HepG2 (cell line): ENCODE results near the gene RFC1. TPM values are rescaled to one million over a fixed set of nuclear protein-coding genes. Genes with fewer than 3 reads are reported as not detected.

Experiments
- ARID2 ChIP-seq: sonication (generic); formaldehyde crosslinking; IDR thresholded peaks from 2 replicates; pipeline ENCODE4 v1.8.1; 2022; ENCODE audit warnings: mild to moderate bottlenecking, missing genetic modification reagents, borderline replicate concordance
- ARID3A ChIP-seq: IDR thresholded peaks from 2 replicates; pipeline ENCODE4 v1.6.1; 2012; ENCODE audit warnings: low read depth, low read length, improper control_type of control experiment
- ATF1 ChIP-seq: IDR thresholded peaks from 2 replicates; pipeline ENCODE4 v1.6.1; 2016; ENCODE audit warnings: mild to moderate bottlenecking, control low read depth
- MED1 ChIP-seq: sonication (generic); formaldehyde crosslinking; IDR thresholded peaks from 2 replicates; pipeline ENCODE4 v1.4.0; 2020; ENCODE audit warnings: missing genetic modification reagents
- MYC ChIP-seq: sonication (generic); formaldehyde crosslinking; IDR thresholded peaks from 2 replicates; pipeline ENCODE4 v1.9.0; 2021; ENCODE audit warnings: missing genetic modification reagents, borderline replicate concordance
- NCOR1 ChIP-seq: fragments of 200-600 bp; sonication (generic); IDR thresholded peaks from 2 replicates; pipeline ENCODE4 v1.7.0; 2017; ENCODE audit warnings: antibody characterized with exemption, low read length, borderline replicate concordance
- POGK ChIP-seq: sonication (generic); formaldehyde crosslinking; conservative IDR thresholded peaks from 2 replicates; pipeline ENCODE4 v1.8.0; 2022; ENCODE audit warnings: mild to moderate bottlenecking, moderate library complexity, missing genetic modification reagents
- PRDM4 ChIP-seq: sonication (generic); formaldehyde crosslinking; IDR thresholded peaks from 2 replicates; pipeline ENCODE4 v1.9.0; 2021; ENCODE audit warnings: missing genetic modification reagents, borderline replicate concordance
- REPIN1 ChIP-seq: sonication (generic); formaldehyde crosslinking; IDR thresholded peaks from 2 replicates; pipeline ENCODE4 v1.8.0; 2022; ENCODE audit warnings: missing genetic modification reagents, low read depth, mild to moderate bottlenecking, borderline replicate concordance
- SNAPC5 ChIP-seq: sonication (generic); formaldehyde crosslinking; IDR thresholded peaks from 2 replicates; pipeline ENCODE4 v1.8.1; 2023; ENCODE audit warnings: mild to moderate bottlenecking, missing genetic modification reagents, borderline replicate concordance
- ZFP82 ChIP-seq: sonication (generic); formaldehyde crosslinking; IDR thresholded peaks from 2 replicates; pipeline ENCODE4 v1.5.1; 2020; ENCODE audit warnings: mild to moderate bottlenecking, missing genetic modification reagents, borderline replicate concordance
- ZNF142 ChIP-seq: sonication (generic); formaldehyde crosslinking; IDR thresholded peaks from 2 replicates; pipeline ENCODE4 v1.4.0; 2020; ENCODE audit warnings: missing genetic modification reagents
- ZNF292 ChIP-seq: sonication (generic); formaldehyde crosslinking; IDR thresholded peaks from 2 replicates; pipeline ENCODE4 v1.8.1; 2022; ENCODE audit warnings: mild to moderate bottlenecking, low read depth, missing genetic modification reagents, borderline replicate concordance
- ZNF589 ChIP-seq: sonication (generic); formaldehyde crosslinking; conservative IDR thresholded peaks from 2 replicates; pipeline ENCODE4 v1.8.0; 2022; ENCODE audit warnings: mild to moderate bottlenecking, moderate library complexity, missing genetic modification reagents
- ZNF7 ChIP-seq: IDR thresholded peaks from 2 replicates; pipeline ENCODE4 v1.6.1; 2016; ENCODE audit warnings: missing biosample characterization, missing genetic modification reagents
- ZNF772 ChIP-seq: sonication (generic); formaldehyde crosslinking; IDR thresholded peaks from 2 replicates; pipeline ENCODE4 v1.5.0; 2020; ENCODE audit warnings: mild to moderate bottlenecking, missing genetic modification reagents
- ZSCAN22 ChIP-seq: sonication (generic); formaldehyde crosslinking; IDR thresholded peaks from 2 replicates; pipeline ENCODE4 v1.4.0; 2020; ENCODE audit warnings: mild to moderate bottlenecking, missing genetic modification reagents
- ZSCAN25 ChIP-seq: sonication (generic); formaldehyde crosslinking; IDR thresholded peaks from 2 replicates; pipeline ENCODE4 v1.8.0; 2022; ENCODE audit warnings: mild to moderate bottlenecking, missing genetic modification reagents
- polyA plus RNA-seq, 8 experiments: library from polyadenylated mRNA; depleted of rRNA in 3 of 8; stranded (reverse) in 7 of 8; unstranded in 1 of 8; fragments of >200 nt; fragmentation: Illumina TruSeq in 4 of 8; extraction: Trizol in 4 of 8; gene quantifications; 2 replicates each; pipeline versions ENCODE4 v1.2.1 to v1.2.3, GENCODE V29; 2011 to 2016; ENCODE audit warnings: low read depth in 4 of 8, missing spikeins in 1 of 8, mixed read lengths in 1 of 8; ENCODE audit not compliant: insufficient read depth in 1 of 8
- total RNA-seq, 5 experiments: library from RNA; depleted of rRNA; stranded (reverse); fragments of >200 nt; fragmentation: Illumina TruSeq; extraction: Trizol; gene quantifications; 2 replicates each; pipeline ENCODE4 v1.2.3, GENCODE V29; 2016; ENCODE audit warnings: low read depth in 1 of 5

RFC1 gene
- total and polyA plus RNA-seq, 2 of the 13 experiments (the other 11 are each of a cell fraction or from before 2014, with no cell fraction given): 15.9 to 78.8 TPM

GRCh38 chr4:39415678-39416283, 49.6 kb upstream of the RFC1 start (continued):
- TF ChIP-seq NCOR1: peak; percentile 46; the same call in 1 of the 2 replicates
- no peak for TF ChIP-seq SNAPC5 (CRISPR knock-in tag)
- no peak for TF ChIP-seq ZFP82 (CRISPR knock-in tag)
- no peak for TF ChIP-seq ZSCAN22 (CRISPR knock-in tag)
- TF ChIP-seq MYC (CRISPR knock-in tag): no peak
- TF ChIP-seq ZNF142 (CRISPR knock-in tag): no peak
- TF ChIP-seq POGK (CRISPR knock-in tag): no peak
- TF ChIP-seq ZNF589 (CRISPR knock-in tag): no peak
- TF ChIP-seq ARID2 (CRISPR knock-in tag): no peak
- no peak for TF ChIP-seq ZNF292 (CRISPR knock-in tag)
- no peak for TF ChIP-seq ZSCAN25 (CRISPR knock-in tag)
- no peak for TF ChIP-seq ARID3A
- no peak for TF ChIP-seq ATF1 (CRISPR knock-in tag)
- no peak for TF ChIP-seq PRDM4 (CRISPR knock-in tag)
- TF ChIP-seq MED1 (CRISPR knock-in tag): peak; percentile 52
- no peak for TF ChIP-seq ZNF772
- no peak for TF ChIP-seq ZNF7
- no peak for TF ChIP-seq REPIN1
